ENCODE data around the gene LMF1.
"Not testable (repeated sequence)": the region's sequence is repeated elsewhere in the genome, so short reads cannot be mapped to it uniquely, and the experiment has no call there.

Gene LMF1

DNA sequence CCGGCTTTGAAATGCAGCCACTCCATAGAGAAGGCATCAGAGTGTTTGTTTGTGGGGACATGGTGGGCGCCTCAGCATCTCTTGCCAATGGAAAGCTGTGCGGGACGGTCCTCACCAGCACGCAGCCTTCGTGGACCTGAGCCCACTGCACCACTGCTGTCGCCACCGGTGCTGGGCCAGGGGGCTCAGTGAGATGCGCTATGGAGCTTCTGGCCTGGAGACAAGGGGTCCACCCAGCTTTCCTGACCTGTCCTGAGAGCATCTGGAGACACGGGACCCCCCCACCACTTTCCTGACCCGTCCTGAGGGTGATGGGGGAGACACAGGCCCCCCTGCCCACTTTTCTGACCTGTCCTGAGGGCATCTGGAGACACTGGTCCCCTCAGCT lies 79.4 kb downstream of the LMF1 start:
- no peak for DNase-seq

DNA sequence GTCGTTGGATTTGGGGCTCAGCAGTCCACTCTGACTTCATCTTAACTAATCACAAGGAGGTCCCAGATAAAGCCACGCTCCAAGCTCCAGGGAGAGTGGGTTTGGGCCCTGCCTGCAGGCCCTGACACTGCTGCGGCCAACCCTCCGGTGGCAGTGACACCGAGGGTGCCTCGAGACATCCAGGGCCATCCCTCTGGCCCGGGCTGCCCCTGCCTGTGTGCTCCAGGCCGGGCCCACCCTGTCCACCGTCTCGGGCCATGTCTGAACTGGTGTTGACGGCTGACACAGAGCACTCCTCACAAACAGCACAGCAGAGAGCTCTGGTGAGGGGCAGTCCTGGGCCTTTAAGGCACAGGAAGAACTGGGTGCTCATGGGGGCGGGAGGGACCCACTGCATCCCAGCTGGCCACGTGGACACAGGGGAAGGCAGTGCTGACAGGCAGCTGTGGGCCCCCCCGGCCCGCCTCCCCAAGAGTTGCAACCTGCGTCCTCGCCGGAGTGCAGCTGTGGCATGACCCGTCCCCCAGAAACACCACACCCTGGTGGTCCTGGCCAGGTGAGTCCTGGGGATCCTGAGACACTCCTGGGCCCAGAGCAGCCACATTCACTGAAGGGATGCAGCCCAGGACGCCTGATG lies 80.0 kb downstream of the LMF1 start:
- no peak for DNase-seq

DNA sequence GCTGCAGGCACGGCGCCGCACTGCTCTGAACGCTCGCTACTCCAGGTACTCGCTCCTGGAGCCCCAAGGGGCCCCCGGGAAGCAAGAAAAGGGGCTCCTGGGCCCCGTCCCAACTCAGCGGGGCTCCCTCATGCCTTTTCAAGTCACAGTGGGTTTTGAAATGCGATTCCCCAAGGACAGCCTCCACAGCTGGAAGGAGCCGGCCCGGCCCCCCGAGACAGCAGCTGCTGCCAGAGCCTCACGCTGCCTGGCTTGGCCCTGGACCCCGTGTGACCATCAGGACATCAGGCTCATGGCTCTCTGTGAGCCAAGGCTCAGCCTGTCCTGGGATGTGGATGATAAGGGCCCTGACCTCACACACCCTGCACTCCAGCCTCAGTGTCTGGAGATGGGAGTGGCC lies 80.6 kb downstream of the LMF1 start:
- DNase-seq: no peak

DNA sequence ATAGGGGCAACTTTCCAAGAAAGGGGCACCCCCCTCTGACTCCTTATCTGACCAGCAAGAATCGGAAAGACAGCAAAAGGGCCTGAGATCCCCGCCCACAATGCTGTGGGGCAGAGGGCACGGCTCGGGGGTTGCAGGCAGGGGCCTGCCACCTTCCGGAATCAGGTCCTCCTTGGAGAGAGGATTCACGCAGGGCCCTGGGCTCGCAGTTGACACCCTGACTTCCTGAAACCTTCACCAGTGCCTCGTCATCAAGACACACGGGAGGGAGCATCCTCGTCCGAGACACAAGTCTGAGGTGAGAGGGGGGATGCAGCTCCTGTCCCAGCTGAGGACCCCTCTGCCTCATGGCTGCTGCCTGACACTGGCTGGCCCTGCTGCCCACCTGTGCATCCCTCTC lies 81.2 kb downstream of the LMF1 start:
- DNase-seq: no peak

DNA sequence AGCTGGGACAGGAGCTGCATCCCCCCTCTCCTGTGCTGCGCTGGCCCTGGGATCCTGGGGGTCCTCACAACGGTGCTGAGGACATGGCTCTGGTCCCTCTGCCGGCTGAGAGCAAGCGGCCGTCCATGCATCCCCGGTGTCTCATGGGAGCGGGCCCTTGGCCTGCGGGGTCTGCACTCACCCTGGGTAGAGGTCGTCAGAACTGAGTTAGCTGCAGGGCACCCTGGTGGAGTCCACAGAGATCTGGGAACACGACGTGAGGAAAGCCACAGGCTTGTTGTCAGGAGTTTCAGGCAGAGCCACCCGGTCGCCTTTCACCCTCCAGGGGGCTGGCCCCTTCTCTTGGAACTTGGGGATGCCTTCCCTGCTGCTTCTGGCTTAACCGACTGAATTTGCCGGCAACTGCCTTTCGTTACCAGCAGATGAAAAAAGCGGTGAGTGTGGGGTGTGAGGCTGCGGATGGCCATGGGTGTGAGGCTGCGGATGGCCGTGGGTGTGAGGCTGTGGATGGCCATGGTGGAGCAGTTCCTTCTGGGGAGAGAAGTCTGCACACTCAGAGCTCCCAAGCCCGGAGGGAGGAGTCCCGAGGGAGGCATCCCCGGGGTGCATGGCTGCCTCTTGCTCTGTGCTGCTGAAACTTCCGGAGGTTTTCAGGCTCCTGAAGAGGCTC lies 81.7 kb downstream of the LMF1 start:
- no peak for DNase-seq

DNA sequence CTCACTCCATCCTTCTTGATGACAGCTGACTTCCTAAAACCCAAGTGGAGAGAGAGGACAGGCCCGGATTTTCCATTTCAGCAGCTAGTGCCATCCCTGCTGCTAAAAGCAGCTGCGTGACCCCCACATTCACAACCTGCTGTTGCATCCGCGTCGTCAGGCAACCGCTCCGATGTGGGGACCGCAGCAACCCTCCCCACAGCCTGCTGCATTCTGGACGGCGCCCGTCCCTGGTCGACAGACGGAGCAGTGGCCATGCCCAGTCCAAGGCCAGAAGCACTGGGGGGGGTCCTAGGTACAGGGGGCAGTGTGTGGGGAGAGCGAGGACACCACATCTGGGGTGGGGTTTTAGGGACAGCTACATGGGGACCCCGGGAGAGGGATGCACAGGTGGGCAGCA lies 82.3 kb downstream of the LMF1 start:
- not testable (repeated sequence) for DNase-seq

DNA sequence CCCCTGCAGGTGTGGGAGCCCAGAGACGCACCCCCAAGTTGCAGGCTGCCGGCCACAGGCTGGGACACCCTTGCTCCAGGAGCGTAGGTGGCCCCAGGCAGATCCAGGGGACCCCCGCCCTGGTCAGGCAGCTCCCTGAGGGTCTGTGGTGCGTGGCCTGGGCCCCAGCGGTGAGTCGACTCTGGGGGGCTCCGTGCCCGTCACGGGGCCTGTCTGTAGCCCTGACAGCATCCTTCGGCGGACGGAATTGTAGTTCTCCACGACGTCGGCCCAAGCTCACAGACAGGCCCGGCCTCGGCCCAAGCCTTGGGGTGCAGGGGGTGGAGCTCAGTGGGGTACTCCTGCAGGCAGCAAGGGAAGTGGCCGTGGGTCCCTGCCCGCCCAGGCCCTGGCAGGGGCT lies 82.9 kb downstream of the LMF1 start:
- DNase-seq: no peak

DNA sequence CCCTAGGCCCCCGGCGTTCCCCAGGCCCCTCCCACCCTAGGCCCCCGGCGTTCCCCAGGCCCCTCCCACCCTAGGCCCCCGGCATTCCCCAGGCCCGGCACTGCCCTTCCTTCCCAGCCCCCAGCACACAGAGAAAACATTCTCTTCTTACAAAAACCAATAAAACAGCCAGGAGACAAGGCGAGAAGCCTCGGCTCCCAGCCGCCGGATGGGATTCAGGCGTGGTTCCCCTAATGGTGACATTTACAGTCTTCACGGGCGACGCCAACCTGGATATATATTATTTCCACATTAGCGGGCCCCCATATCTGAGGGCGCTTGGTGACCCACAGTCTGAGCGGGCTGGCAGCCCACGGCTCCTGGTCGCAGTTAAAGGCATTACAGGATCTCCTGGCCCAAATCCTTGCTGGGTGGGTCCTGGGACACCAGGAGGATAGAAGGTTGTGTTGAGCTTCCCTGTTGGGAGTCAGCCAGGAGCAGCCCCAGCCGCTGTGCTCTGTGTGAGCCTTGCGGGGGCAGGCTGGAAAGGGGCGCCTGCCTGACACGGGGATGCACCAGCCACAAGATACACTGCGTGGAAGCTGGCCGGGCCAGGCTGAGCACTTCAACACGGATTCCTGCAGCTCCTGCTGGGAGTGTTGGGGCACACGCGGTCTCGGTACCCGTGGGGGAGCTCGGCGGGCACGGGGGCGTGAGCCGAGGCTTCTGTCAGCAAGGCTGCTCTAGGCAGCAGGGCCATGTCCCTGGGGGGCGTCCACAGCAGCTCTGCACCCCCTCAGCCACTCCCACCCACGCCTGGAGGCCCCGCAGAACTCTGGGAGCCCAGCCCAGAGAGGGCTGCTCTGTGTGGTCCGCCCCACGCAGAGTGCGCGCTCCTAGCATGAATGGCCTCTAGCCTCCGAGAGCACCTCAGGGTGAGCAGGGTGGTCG lies 83.7 kb downstream of the LMF1 start:
- no peak for DNase-seq

DNA sequence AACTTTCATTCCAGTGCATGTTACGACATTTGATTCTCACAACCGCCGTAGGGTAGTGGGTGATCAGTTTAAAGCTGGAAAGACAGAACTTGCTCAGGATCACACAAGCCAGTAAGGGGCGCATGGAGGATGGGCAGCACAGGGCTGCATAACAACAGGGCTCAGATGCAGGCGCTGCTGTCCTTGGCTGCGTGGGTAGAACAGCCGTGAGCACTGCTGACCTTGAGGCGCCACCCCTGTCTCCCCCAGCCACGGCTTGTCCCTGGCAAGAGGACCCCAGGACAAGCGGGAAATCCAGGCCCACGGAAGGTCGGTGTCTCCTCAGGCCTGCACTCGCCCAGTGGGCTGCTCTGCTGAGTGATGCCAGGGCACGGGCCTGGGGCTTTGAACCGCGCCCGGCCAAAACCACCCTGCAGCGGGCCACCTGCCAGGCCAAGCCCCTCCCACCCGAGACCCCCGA lies 84.7 kb downstream of the LMF1 start:
- DNase-seq: no peak

DNA sequence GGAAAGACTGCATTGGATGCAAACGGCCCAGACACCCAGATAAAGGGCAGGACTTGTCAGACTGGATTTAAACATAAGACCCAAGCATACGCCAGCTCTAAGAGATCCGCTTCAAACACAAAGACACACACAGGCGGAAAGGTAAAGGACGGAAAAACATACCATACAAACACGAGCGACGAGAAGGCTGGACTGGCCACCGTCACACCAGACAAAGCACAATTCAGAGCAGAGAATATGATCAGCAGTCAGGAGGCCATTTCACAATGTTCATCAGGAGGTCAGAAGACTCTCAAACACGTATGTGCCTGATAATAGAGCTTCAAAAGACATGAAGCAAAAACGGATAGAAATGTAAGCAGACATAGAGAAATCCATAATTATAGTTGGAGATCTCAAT lies 85.4 kb downstream of the LMF1 start:
- DNase-seq: no peak

DNA sequence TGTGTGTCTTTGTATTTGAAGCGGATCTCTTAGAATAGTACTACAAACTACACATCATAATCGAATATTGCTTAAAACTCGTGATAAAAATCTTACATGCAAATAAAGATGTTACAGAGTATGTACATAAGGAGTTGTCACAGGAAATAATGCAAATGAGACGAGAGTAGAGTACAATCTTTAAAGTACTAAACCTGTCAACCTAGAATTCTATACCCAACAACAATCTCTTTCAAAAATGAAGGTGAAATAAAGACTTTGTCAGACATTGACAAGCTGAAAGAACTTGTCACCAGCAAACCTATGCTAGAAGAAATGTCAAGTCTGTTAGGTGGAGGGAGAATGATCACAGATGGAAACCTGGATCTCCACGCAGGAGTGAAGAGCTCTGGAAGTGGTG lies 86.6 kb downstream of the LMF1 start:
- DNase-seq: no peak

DNA sequence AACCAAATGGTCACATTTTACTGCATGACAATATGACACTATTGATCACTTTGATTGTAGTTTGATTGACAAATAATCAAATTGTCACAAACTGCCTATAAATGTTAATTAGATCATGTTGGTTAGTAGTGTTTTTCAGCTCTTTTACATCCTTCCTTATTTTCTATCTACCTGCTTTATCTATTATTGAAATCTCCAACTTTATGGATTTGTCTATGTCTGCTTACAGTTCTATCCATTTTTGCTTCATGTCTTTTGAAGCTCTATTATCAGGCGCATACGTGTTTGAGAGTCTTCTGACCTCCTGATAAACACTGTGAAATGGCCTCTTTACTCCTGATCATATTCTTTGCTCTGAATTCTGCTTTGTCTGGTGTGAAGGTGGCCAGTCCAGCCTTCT lies 87.0 kb downstream of the LMF1 start:
- no peak for DNase-seq

DNA sequence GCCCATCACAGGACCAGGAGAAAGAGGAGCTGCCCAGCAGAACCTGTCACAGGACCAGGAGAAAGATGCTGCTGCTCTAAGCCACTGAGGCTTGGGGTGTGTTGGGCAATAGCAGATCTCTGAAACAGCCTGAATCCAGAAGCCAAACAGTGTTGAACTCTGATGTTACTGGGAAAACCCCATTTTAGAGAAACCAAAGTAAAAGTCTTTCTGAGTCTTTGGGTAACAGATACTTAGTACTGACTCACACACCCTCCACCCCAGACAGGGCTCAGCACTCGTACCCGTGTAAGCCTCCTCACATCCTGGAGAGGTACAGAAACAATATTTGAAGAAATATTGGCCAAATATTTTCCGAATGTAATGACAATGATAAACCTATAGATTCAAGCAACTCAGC lies 87.4 kb downstream of the LMF1 start:
- DNase-seq: no peak

DNA sequence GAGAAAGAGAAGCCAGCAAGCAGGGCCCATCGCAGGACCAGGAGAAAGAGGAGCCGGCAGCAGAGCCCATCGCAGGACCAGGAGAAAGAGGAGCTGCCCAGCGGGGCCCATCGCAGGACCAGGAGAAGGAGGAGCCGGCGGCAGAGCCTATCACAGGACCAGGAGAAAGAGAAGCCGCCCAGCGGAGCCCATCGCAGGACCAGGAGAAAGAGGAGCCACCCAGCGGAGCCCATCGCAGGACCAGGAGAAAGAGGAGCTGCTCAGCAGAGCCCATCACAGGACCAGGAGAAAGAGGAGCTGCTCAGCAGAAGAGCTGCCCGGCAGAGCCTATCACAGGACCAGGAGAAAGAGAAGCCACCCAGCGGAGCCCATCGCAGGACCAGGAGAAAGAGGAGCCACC lies 88.1 kb downstream of the LMF1 start:
- not testable (repeated sequence) for DNase-seq

DNA sequence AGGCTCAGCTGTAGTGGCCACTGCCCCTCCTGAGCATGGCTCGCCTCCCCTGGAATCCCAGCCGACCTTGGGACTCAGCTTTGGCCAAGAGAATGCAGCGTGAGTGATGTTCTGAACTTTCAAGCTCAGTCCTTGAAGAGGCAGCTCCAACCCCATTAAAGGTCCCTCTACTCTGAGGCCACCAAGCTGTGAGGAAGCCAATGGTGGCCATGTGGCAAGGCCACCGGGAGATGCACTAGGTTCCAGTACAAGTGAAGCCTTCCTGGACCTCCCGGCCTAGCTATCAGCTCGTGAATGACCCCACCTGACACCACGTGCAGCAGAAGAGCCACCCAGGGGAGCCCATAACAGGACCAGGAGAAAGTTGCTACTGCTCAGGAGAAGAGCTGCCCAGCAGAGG lies 88.5 kb downstream of the LMF1 start:
- no peak for DNase-seq

DNA sequence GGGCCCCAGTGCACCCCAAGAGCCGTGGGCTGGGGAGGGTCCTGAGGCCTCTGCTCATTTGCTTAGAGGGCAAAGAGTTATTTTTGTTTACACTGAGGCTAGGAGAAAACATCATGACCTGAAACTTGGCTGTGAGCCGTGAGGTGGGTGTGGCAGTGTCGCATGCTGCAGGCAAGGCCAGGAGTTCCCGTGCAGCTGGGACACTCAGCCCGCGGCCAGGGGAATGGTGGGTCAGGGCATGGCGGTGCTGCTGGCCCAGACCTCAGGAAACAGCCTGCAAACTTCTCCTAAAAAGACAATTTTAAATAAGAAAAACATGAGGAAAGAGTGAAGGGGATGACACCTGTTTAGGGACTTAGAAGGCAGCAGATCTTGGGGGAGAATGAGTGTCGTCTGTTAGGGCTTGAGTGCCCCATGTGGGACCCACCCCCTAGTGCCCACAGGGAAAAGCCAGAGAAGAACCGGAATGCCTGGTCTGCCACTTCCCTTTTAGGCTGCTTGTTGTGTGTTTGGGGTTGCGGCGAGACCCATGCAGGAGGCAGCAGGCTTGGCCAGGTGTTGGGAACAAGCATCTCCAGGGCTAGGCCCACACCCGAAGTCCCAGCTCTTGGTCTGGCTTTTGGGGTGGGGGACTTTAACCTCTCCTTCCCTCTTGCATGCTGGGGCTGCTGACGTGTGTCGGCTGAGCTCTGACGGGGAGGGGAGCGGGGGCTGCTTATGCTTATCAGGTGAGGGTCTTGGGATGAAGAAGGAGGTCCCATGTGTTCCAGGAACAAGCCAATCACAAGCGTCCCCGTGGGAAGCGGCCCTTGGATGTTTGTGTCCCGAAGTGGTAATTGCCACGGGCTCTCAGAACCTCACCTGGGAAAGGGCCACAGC lies 89.3 kb downstream of the LMF1 start:
- no peak for DNase-seq

DNA sequence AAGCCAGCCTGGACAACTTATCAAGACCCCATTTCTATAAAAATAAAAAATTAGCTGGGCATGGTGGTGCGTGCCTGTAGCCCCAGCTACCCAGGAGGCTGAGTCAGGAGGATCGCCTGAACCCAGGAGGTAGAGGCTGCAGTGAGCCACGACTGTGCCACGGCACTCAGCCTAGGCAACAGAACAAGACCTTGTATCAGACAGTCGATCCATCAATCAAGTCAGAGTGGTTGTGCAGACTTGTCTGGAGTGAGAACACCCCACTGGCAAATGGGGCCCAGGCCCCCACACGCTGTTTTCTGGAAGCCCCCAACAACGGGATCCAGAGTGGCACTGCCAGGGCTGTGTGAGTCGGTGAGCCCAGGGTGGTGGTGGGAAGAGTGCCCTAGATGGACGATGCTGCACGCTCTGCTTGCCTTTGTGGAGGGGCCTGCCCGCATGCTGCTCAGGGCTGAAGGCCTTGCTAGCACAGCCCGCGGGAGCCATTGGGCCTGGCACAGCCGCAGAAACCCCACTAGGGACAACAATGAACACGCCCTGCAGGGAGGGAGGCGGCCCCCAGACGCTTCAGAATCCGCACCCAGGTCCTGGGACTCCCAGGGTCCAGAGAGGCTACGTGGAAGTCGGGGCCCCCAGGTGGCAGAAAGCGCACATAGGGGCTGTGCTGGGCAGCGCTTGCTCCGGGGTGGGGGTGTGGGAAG lies 90.2 kb downstream of the LMF1 start:
- DNase-seq: no peak

DNA sequence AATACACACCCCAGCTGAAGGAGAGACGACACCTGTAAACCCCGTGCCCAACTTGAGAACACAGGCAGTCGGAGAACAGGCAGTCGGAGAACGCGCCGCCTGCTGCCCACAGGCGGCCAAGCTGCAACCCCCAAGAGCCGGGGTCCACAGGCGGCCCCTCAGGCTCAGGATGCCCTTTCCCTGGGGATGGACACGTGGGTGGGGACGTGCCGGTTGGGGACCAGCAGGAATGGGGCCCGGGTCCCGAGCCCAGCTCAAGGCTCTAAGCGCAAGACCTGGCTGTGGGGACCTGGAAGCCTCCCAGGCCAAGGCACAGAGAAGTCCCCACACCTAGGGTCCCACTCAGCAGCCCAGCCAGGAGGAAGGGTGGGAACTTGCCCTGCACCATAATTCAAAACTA lies 90.8 kb downstream of the LMF1 start:
- DNase-seq: no peak

DNA sequence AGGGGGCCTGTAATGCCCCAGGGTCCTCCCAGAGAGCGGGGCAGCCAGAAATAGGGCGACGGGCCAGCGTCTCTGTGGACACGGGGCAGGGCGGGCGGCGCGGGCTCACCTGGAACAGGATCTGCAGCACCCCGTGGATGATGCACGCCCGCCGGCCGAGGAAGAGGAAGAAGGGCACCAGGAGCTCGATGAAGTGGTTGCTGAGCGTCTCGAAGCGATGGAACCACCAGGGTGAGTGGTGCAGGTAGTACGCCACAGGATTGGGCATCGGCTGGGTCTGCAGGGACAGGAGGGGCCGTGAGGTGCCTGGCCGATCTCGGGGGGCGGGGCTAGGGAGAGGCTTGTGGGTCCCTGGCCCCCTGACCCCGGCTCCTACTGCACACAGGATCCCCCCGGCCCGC lies 91.3 kb downstream of the LMF1 start:
- DNase-seq: no peak

DNA sequence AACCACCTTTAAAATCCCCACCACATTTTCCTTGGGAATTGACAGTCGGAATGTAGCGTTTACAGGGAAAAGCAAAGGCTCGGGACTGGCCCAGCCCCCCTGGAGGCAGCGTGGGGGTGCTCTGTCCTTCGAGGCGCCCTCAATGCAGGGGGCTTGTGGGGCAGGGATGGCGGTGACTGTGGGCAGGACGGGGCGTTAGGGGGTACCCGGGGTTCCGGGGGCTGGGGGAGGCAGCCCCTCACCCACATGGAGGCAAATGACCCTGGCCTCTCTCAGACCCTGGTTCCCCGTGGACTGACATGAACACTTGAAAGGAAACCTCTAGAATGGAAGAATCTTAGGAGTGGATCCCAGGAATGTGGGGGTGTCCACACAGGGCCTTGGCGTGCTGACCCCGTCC lies 91.9 kb downstream of the LMF1 start:
- no peak for DNase-seq

DNA sequence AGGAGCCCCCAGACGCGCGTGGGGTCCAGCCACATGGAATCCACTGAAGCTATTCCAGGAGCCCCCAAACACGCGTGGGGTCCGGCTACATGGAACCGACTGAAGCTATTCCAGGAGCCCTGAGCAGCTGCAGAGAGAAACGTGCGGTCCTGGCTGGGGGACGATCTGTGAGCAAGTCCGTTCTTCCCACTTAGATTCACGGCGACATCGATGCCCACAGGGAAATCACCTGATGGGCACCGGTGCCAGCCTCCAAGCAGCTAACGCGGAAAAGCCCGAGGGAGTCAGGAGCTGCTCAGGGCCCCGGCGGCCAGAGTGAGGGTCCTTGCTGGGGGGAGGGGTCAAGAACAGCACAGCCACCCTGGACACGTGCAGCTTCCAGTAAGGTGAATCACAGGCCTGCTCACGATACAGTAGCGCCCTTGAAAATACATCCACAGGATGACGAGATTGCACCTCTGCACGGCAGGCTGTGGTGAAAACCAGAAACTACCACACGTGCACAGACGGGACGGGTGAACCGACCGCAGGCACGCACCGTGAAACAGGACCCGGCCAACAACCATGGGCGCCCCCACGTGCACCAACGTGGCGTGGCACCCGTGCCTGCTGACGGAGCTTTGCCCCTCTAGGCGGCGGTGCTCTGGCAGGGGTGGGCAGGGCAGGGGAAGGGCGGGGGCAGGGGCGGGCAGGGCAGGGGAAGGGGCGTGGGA lies 92.6 kb downstream of the LMF1 start:
- no peak for DNase-seq
